ENCODE results near the gene ATP6V1B1. TPM values are rescaled to one million over a fixed set of nuclear protein-coding genes. Genes with fewer than 3 reads are reported as not detected.

Gene ATP6V1B1
- total and polyA plus RNA-seq, 9 of the 15 experiments (the other 6 are each of a cell fraction or from before 2014, with no cell fraction given), result not detected

DNA sequence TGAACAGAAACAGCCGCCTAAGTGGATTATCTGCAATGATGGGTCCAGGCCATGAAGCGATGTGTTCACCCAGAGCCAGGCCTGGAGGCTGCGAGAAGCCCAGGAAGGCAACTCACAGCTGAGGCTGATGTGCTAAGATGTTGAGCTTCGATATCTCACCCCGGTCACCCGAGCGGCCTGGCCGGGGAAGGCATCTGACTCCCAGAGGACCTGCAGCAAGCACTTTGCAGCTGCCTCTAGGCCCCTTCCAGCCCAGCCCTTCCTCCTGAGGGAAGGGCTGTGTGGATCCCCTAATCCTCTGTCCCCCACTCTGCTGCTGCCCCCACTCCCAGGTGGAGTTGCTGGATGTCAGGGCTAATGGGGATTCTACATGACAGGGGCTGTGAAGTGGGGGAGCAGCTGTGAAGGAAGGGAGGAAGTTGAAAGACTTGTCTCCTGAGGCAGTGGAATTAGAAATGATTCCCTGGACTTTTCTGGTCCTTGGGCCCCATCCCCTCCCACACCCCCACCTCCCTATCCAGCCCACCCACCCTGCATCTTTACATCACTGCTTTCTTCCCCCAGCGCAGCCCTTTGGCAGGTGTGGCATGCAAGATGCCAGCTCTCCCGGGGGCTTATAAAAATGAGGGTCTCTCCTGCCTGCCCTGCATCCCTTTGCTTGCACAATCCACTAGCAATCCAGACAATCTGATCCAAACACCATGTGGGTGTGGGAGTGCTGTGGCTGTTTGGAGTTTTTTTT is 4.3 kb downstream of the ATP6V1B1 start:
- Histone ChIP-seq H3K9me3 (replicated peaks; ENCODE audit: control insufficient read depth, insufficient read depth, low read depth, low read length) (no peaks in the 10 kb centered on the region), H3K27me3 (ENCODE audit: control insufficient read depth in 2 of 2, insufficient read depth in 2 of 2, low read length in 2 of 2) (peaks cover 3 to 45% of the 10 kb centered on the region in 2 experiments; a peak in 3 of 5 replicates), H3K4me1 (replicated peaks in 1 of 2; ENCODE audit: control insufficient read depth in 2 of 2, insufficient read depth in 2 of 2, low read length in 2 of 2) (peaks cover 0 to 4% of the 10 kb centered on the region in 2 experiments; a peak in 2 of 5 replicates), H3K79me2 (ENCODE audit: control insufficient read depth, insufficient read depth, low read length) (no peaks in the 10 kb centered on the region), H3K9me1 (ENCODE audit: control insufficient read depth, insufficient read depth, low read length) (peaks cover 2% of the 10 kb centered on the region), H3K4me2 (ENCODE audit: insufficient read depth, low read length) (no peak overlapping the region), H3K36me3 (ENCODE audit: control insufficient read depth, insufficient read depth, low read length) (no peaks in the 10 kb centered on the region), H3K9ac (ENCODE audit: insufficient read depth in 1 of 2, low read depth in 2 of 2, low read length in 2 of 2) (no peak overlapping the region), H4K20me1 (replicated peaks; ENCODE audit: control insufficient read depth, insufficient read depth, low read length) (peaks cover 6% of the 10 kb centered on the region; the same call in 1 of the 2 replicates), H2AFZ (ENCODE audit: low read depth, low read length) (no peak overlapping the region), H3K27ac (ENCODE audit: extremely low read depth, low read depth, low read length) (no peak overlapping the region), H3K4me3 (no peak overlapping the region)
- ChIA-PET CTCF (ENCODE audit: low intra/inter-chr PET ratio) (interaction anchor here (0.6 kb wide), 1 partner anchor 229 kb away, joined by 3 read pairs; no protein-coding TSS in a partner anchor), POLR2A (interaction anchor here (0.7 to 1.7 kb wide), 2 partner anchors 9 to 12 kb away, joined by 3 to 5 read pairs; no protein-coding TSS in a partner anchor)
- in situ Hi-C loops (cut with MboI), result loop anchor here (10.0 kb wide), 2 partner anchors 275 to 625 kb away; no protein-coding TSS in a partner anchor
- peak; percentile 47; the same call in 2 of the 3 replicates for ATAC-seq
- intact Hi-C loops (cut with micrococcal nuclease), result loop anchor here (10.0 kb wide), 1 partner anchor 635 kb away; the partner anchor contains the start of gene FAM136A
- 4% methylated on average over 10 of the region's 10 CpGs for WGBS (ENCODE audit: insufficient coverage, low coverage, missing lambda C conversion rate)
- no peak for FAIRE-seq
- DNase-seq (ENCODE audit: extremely low read depth in 1 of 4, low spot score in 3 of 4), result no peak
- BruUV-seq (replicated peaks), result no TSS peak
- TF ChIP-seq ZNF324 (CRISPR knock-in tag; IDR thresholded peaks at IDR 0.05) (no peak), MAFG (tag; conservative IDR thresholded peaks at IDR 0.05) (no peak), ZNF644 (tag; IDR thresholded peaks at IDR 0.05; ENCODE audit: low read depth) (no peak), NCOA2 (IDR thresholded peaks at IDR 0.05; ENCODE audit: partially characterized antibody in 2 of 2) (no peak), TRIM28 (IDR thresholded peaks at IDR 0.05) (no peak), ZNF695 (CRISPR knock-in tag; IDR thresholded peaks at IDR 0.05) (no peak)
- TF ChIP-seq, protein P1, sequence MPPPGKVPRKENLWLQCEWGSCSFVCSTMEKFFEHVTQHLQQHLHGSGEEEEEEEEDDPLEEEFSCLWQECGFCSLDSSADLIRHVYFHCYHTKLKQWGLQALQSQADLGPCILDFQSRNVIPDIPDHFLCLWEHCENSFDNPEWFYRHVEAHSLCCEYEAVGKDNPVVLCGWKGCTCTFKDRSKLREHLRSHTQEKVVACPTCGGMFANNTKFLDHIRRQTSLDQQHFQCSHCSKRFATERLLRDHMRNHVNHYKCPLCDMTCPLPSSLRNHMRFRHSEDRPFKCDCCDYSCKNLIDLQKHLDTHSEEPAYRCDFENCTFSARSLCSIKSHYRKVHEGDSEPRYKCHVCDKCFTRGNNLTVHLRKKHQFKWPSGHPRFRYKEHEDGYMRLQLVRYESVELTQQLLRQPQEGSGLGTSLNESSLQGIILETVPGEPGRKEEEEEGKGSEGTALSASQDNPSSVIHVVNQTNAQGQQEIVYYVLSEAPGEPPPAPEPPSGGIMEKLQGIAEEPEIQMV (tag; conservative IDR thresholded peaks at IDR 0.05; ENCODE audit: low read depth), result no peak
- TF ChIP-seq, protein P2, sequence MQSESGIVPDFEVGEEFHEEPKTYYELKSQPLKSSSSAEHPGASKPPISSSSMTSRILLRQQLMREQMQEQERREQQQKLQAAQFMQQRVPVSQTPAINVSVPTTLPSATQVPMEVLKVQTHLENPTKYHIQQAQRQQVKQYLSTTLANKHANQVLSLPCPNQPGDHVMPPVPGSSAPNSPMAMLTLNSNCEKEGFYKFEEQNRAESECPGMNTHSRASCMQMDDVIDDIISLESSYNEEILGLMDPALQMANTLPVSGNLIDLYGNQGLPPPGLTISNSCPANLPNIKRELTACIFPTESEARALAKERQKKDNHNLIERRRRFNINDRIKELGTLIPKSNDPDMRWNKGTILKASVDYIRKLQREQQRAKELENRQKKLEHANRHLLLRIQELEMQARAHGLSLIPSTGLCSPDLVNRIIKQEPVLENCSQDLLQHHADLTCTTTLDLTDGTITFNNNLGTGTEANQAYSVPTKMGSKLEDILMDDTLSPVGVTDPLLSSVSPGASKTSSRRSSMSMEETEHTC (IDR thresholded peaks at IDR 0.05), result no peak
- TF ChIP-seq, protein P3, sequence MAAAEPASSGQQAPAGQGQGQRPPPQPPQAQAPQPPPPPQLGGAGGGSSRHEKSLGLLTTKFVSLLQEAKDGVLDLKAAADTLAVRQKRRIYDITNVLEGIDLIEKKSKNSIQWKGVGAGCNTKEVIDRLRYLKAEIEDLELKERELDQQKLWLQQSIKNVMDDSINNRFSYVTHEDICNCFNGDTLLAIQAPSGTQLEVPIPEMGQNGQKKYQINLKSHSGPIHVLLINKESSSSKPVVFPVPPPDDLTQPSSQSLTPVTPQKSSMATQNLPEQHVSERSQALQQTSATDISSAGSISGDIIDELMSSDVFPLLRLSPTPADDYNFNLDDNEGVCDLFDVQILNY (CRISPR knock-in tag; IDR thresholded peaks at IDR 0.05), result no peak
